Astrocyte of the spinal cord (primary cell): Measurements from ENCODE around the gene TPGS2.
"Not testable (repeated sequence)": the region's sequence is repeated elsewhere in the genome, so short reads cannot be mapped to it uniquely, and the experiment has no call there.

Experiments
- DNase-seq: peaks from one replicate; pipeline ENCODE4 v3.0.0; 2011; ENCODE audit warnings: low read depth, low spot score
- H3K4me3 ChIP-seq: 2 replicates; pipeline ENCODE4 v1.5.1; 2011; ENCODE audit warnings: low read depth, mild to moderate bottlenecking, low read length, moderate library complexity
- in situ Hi-C: cut with HindIII; loops from 2 replicates; pipeline ENCODE4 v1.10.0; 2017; ENCODE audit warnings: low sequenced_read_pairs
- TF ChIP-seq, protein P1 (sequence below): IDR thresholded peaks from 2 replicates; pipeline ENCODE4 v1.5.1; 2012; ENCODE audit warnings: low read depth, mild to moderate bottlenecking, low read length, inconsistent platforms

Gene TPGS2

GRCh38 chr18:36826556-36826955 lies 2.2 kb downstream of the TPGS2 start:
- no peak overlapping the region for H3K4me3 ChIP-seq
- no peak for DNase-seq
- in situ Hi-C loops, result no loop called here
- TF ChIP-seq, protein P1, sequence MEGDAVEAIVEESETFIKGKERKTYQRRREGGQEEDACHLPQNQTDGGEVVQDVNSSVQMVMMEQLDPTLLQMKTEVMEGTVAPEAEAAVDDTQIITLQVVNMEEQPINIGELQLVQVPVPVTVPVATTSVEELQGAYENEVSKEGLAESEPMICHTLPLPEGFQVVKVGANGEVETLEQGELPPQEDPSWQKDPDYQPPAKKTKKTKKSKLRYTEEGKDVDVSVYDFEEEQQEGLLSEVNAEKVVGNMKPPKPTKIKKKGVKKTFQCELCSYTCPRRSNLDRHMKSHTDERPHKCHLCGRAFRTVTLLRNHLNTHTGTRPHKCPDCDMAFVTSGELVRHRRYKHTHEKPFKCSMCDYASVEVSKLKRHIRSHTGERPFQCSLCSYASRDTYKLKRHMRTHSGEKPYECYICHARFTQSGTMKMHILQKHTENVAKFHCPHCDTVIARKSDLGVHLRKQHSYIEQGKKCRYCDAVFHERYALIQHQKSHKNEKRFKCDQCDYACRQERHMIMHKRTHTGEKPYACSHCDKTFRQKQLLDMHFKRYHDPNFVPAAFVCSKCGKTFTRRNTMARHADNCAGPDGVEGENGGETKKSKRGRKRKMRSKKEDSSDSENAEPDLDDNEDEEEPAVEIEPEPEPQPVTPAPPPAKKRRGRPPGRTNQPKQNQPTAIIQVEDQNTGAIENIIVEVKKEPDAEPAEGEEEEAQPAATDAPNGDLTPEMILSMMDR, result no peak

DNA sequence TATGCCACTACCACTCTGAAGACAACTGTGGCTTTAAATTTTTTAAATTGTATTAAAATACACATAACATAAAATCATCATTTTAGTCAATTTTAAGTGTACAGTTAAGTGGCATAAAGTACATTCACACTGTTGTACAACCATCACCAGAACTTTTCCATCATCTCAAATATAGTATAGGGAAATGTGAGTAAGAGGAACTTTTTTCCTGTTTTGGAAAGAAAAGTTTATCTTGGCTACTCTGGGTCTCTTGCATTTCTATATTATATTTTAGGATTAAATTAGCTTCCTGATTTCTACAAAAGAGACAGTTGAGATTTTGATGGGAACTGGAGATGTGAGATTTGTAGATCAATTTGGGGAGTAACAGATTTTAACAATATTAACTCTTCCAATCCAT lies 3.3 kb downstream of the TPGS2 start:
- in situ Hi-C loops, result no loop called here
- H3K4me3 ChIP-seq, result no peak overlapping the region
- TF ChIP-seq, protein P1, result no peak
- no peak for DNase-seq

DNA sequence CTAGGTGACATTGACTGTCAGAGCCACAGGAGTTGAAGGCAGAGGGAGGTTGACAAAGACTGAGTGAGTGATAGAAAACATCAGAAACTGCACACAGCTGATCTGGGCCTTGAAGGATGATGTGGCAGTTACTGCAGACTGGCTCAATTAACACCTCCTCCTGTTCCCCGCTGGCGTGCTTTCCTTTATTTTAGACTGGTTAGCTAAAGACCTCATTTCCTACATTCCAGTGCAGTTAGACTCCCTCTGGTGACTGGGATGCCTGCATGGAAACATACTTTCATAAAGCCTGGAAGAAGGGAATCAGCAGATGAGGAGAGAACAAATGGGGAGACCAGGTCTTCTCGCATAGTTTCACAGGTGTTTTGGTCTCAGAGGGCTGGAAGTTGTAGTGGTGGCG lies 7.1 kb downstream of the TPGS2 start:
- no peak overlapping the region for H3K4me3 ChIP-seq
- TF ChIP-seq, protein P1, result no peak
- DNase-seq, result no peak
- in situ Hi-C loops, result no loop called here

DNA sequence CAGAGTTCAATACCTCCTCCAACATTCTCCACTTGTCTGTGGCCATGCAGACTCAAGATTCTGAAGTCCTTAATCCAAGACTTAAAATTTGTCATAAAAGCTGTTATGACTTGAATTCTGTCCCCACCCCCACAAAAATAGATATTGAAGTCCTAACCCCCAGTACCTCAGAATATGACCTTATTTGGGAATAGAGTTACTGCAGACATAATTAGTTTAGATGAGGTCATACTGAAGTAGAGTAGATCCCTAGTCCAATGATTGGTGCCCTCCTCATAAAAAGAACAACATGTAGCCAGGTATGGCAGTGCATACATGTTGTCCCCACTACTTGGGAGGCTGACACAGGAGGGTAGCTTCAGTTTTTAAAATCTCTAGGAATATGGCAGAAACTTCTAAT lies 9.2 kb downstream of the TPGS2 start:
- TF ChIP-seq, protein P1, result no peak
- no peak for DNase-seq
- in situ Hi-C loops, result no loop called here
- no peak overlapping the region for H3K4me3 ChIP-seq

DNA sequence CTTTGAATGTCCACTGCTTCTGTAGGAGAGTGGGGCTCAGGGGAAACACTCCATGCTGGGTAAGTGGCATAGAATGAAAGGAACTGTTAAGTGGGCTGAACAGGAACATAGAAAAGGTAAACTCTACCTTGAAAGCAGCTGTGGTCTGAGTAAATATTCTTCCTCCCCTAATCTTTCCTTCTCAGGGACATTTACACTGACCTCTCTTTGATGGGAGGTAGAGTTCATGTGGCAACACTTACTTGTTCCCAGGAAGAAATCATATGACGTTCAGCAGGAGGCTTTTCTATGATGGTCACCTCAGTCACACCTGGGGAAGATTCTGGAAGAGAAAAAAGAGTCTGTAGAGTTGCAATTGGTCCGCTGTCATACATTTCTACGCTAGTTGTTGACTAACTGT lies 10.2 kb downstream of the TPGS2 start:
- TF ChIP-seq, protein P1, result no peak
- no peak overlapping the region for H3K4me3 ChIP-seq
- in situ Hi-C loops, result no loop called here
- DNase-seq, result no peak

GRCh38 chr18:36817039-36817438 lies 11.8 kb downstream of the TPGS2 start:
- DNase-seq, result no peak
- in situ Hi-C loops, result no loop called here
- H3K4me3 ChIP-seq, result no peak overlapping the region
- TF ChIP-seq, protein P1, result no peak

DNA sequence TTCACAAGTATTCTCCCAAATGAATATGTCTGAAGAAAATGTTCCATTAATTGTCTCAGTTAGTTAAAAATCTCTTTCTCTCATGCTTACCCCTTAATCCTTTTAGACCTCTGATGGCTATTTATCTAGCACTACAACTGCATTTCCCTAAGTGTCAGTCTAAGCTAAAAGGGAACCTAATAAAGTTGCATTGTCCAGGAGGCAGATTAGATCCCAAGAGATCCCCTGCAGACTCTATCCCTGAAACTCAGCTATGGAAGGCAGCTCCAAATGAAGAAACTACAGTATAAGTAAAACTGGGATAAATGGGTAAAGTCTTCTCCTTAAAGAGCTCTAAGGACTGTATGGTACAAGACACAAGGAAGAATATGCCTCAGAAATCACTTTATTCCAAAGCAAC lies 12.7 kb downstream of the TPGS2 start:
- DNase-seq, in situ Hi-C loops, H3K4me3 ChIP-seq: not testable (repeated sequence)
